ENCODE data around the gene PLPP4. TPM values are rescaled to one million over a fixed set of nuclear protein-coding genes. Genes with fewer than 3 reads are reported as not detected.

Gene PLPP4
- polyA plus RNA-seq, 3 donors, result not detected

GRCh38 chr10:120570418-120570817, 113.4 kb downstream of the PLPP4 start:
- H3K4me3 Mint-ChIP-seq, result no peak overlapping the region
- Histone ChIP-seq H2AFZ (ENCODE audit: insufficient read depth, low read depth, low read length, poor library complexity, severe bottlenecking) (no peak overlapping the region), H3K27me3 (ENCODE audit: control insufficient read depth in 2 of 2, insufficient read depth in 2 of 2, low read length in 2 of 2) (peaks cover 0 to 3% of the 10 kb centered on the region in 2 donors), H3K4me3 (replicated peaks in 1 of 3; ENCODE audit: low read depth in 2 of 3, low read length in 3 of 3) (no peak overlapping the region), H4K20me1 (ENCODE audit: insufficient read depth, low read length) (no peaks in the 10 kb centered on the region), H3K4me1 (ENCODE audit: control insufficient read depth in 1 of 2, insufficient read depth in 2 of 2, low read length in 2 of 2) (peaks cover 6 to 9% of the 10 kb centered on the region in 2 donors), H3K4me2 (replicated peaks; ENCODE audit: extremely low read depth, low read length, poor library complexity, severe bottlenecking) (no peak overlapping the region), H3K27ac (ENCODE audit: low read depth in 1 of 2, low read length in 2 of 2) (no peak overlapping the region), H3K79me2 (ENCODE audit: insufficient read depth, low read length) (no peaks in the 10 kb centered on the region), H3K9ac (ENCODE audit: insufficient read depth, low read length, poor library complexity, severe bottlenecking) (no peak overlapping the region), H3K9me3 (replicated peaks in 1 of 2; ENCODE audit: control insufficient read depth in 1 of 2, insufficient read depth in 1 of 2, low read length in 2 of 2) (no peaks in the 10 kb centered on the region), H3K36me3 (replicated peaks in 1 of 2; ENCODE audit: control insufficient read depth in 1 of 2, insufficient read depth in 2 of 2, low read length in 2 of 2) (no peaks in the 10 kb centered on the region)
- H3K4me1 Mint-ChIP-seq, result peaks cover 9% of the 10 kb centered on the region
- no peak for DNase-seq
- intact Hi-C loops (cut with micrococcal nuclease), result no loop called here
- no peak overlapping the region for H3K27ac Mint-ChIP-seq
- 100% methylated on average over 1 of the region's 2 CpGs for WGBS (ENCODE audit: insufficient coverage)
- peaks cover 2 to 7% (median 3%) of the 10 kb centered on the region in 3 donors for H3K27me3 Mint-ChIP-seq (ENCODE audit: low read depth in 3 of 3)
- TF ChIP-seq CTCF (IDR thresholded peaks at IDR 0.05), result no peak
- no peaks in the 10 kb centered on the region for H3K36me3 Mint-ChIP-seq
- H3K9me3 Mint-ChIP-seq, result peaks cover 0 to 3% (median 0%) of the 10 kb centered on the region in 7 donors

- Mint-ChIP-seq H3K4me1 (peaks cover 9% of the 10 kb centered on the region), H3K4me3 (no peak overlapping the region), H3K27me3 (ENCODE audit: low read depth in 3 of 3) (peaks cover 1 to 10% (median 3%) of the 10 kb centered on the region in 3 donors), H3K9me3 (peaks cover 0 to 3% (median 0%) of the 10 kb centered on the region in 7 donors), H3K36me3 (no peaks in the 10 kb centered on the region), H3K27ac (peak overlapping the region in 1 of 7 donors; percentile 14)
- Histone ChIP-seq H2AFZ (ENCODE audit: insufficient read depth, low read depth, low read length, poor library complexity, severe bottlenecking) (no peak overlapping the region), H4K20me1 (ENCODE audit: insufficient read depth, low read length) (no peaks in the 10 kb centered on the region), H3K4me2 (replicated peaks; ENCODE audit: extremely low read depth, low read length, poor library complexity, severe bottlenecking) (no peak overlapping the region), H3K79me2 (ENCODE audit: insufficient read depth, low read length) (no peaks in the 10 kb centered on the region), H3K9ac (ENCODE audit: insufficient read depth, low read length, poor library complexity, severe bottlenecking) (no peak overlapping the region), H3K9me3 (replicated peaks in 1 of 2; ENCODE audit: control insufficient read depth in 1 of 2, insufficient read depth in 1 of 2, low read length in 2 of 2) (no peaks in the 10 kb centered on the region), H3K27ac (ENCODE audit: low read depth in 1 of 2, low read length in 2 of 2) (no peak overlapping the region), H3K27me3 (ENCODE audit: control insufficient read depth in 2 of 2, insufficient read depth in 2 of 2, low read length in 2 of 2) (peaks cover 2 to 3% of the 10 kb centered on the region in 2 donors), H3K4me3 (replicated peaks in 1 of 3; ENCODE audit: low read depth in 2 of 3, low read length in 3 of 3) (no peak overlapping the region), H3K4me1 (ENCODE audit: control insufficient read depth in 1 of 2, insufficient read depth in 2 of 2, low read length in 2 of 2) (peaks cover 6 to 9% of the 10 kb centered on the region in 2 donors), H3K36me3 (replicated peaks in 1 of 2; ENCODE audit: control insufficient read depth in 1 of 2, insufficient read depth in 2 of 2, low read length in 2 of 2) (no peaks in the 10 kb centered on the region)
- intact Hi-C loops (cut with micrococcal nuclease), result no loop called here
- DNase-seq, result no peak
- no peak for TF ChIP-seq CTCF (IDR thresholded peaks at IDR 0.05)
These were observed 114.2 kb downstream of the PLPP4 start for GRCh38 chr10:120571266-120571665.

Measured in CD14-positive monocyte (primary cell).